KMS-11 (cell line): ENCODE measurements around the gene APLP1.
"Not testable (repeated sequence)": the region's sequence is repeated elsewhere in the genome, so short reads cannot be mapped to it uniquely, and the experiment has no call there.

Experiments used
- H2AFZ ChIP-seq: fragments of 200-600 bp; sonication (generic); 2 replicates; pipeline ENCODE4 v1.6.1; 2016; ENCODE audit warnings: antibody characterized with exemption, mixed run types, low read depth
- H3K27ac ChIP-seq: fragments of 200-600 bp; sonication (generic); 2 replicates; pipeline ENCODE4 v1.6.1; 2016; ENCODE audit warnings: mild to moderate bottlenecking, mixed run types
- H3K27me3 ChIP-seq: fragments of 200-600 bp; sonication (generic); 2 replicates; pipeline ENCODE4 v1.6.1; 2017; ENCODE audit warnings: mild to moderate bottlenecking, low read depth, mixed run types, moderate library complexity; ENCODE audit not compliant: insufficient read depth
- H3K36me3 ChIP-seq: fragments of 200-600 bp; sonication (generic); 2 replicates; pipeline ENCODE4 v1.6.1; 2017; ENCODE audit warnings: mild to moderate bottlenecking, mixed run types; ENCODE audit not compliant: insufficient read depth
- H3K4me1 ChIP-seq: fragments of 200-600 bp; sonication (generic); 2 replicates; pipeline ENCODE4 v1.6.1; 2016; ENCODE audit warnings: mild to moderate bottlenecking, low read depth, mixed run types; ENCODE audit not compliant: poor library complexity, severe bottlenecking
- H3K4me2 ChIP-seq: fragments of 200-600 bp; sonication (generic); 2 replicates; pipeline ENCODE4 v1.7.0; 2016; ENCODE audit warnings: mild to moderate bottlenecking, mixed run types
- H3K4me3 ChIP-seq: fragments of 200-600 bp; sonication (generic); IDR thresholded peaks from 2 replicates; pipeline ENCODE4 v1.6.1; 2017; ENCODE audit warnings: low read depth, low read length, mixed read lengths; ENCODE audit not compliant: insufficient read depth
- H3K79me2 ChIP-seq: fragments of 200-600 bp; sonication (generic); 2 replicates; pipeline ENCODE4 v1.6.1; 2016; ENCODE audit warnings: low read depth, mixed run types; ENCODE audit not compliant: insufficient read depth
- H3K9ac ChIP-seq: fragments of 200-600 bp; sonication (generic); 2 replicates; pipeline ENCODE4 v1.6.1; 2016; ENCODE audit warnings: mild to moderate bottlenecking, mixed run types
- H4K20me1 ChIP-seq: fragments of 200-600 bp; sonication (generic); 2 replicates; pipeline ENCODE4 v1.6.1; 2016; ENCODE audit warnings: mild to moderate bottlenecking, mixed run types; ENCODE audit not compliant: insufficient read depth
- CTCF ChIP-seq: fragments of 200-600 bp; sonication (generic); conservative IDR thresholded peaks from 2 replicates; pipeline ENCODE4 v1.6.1; 2017; ENCODE audit warnings: low read depth, mild to moderate bottlenecking, antibody characterized with exemption, low read length, moderate library complexity, mixed read lengths

Gene APLP1

GRCh38 chr19:35869327-35870123 is 1.2 kb downstream of the APLP1 start:
- no peaks in the 10 kb centered on the region for H3K79me2 ChIP-seq
- peaks cover 55% of the 10 kb centered on the region for H3K27me3 ChIP-seq
- peak overlapping the region; percentile 24 for H3K4me2 ChIP-seq
- H2AFZ ChIP-seq: peak overlapping the region; percentile 54
- H4K20me1 ChIP-seq: no peaks in the 10 kb centered on the region
- H3K4me3 ChIP-seq: no peak overlapping the region
- TF ChIP-seq CTCF: no peak
- no peaks in the 10 kb centered on the region for H3K36me3 ChIP-seq
- H3K27ac ChIP-seq: no peak overlapping the region
- H3K4me1 ChIP-seq: peaks cover 5% of the 10 kb centered on the region
- H3K9ac ChIP-seq: no peak overlapping the region

DNA sequence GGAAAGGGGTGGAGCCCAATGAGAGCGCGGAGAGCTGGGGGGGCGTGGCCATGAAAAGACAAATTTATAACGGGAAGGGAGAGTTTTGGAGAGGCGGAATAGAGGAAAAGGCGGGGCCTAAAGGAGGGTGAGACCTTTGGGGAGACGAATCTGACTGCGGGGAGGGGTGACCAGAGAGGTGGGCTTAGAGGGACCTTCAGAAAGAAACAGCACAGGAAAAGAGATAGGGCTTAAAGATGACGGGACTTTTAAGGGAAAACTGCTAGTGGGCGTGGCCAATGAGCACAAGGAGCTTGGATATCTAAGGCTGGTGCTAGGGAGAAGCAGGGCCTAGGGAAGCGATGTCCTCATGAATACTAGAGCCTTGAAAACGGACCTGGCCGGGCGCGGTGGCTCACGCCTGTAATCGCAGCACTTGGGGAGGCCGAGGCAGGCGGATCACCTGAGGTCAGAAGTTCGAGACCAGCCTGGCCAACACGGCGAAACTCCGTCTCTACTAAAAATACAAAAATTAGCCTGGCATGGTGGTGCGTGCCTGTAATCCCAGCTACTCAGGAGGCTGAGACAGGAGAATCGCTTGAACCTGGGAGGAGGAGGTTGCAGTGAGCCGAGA is 1.9 kb downstream of the APLP1 start:
- not testable (repeated sequence) for H3K9ac ChIP-seq, H3K27ac ChIP-seq, H4K20me1 ChIP-seq, H3K4me1 ChIP-seq, H3K79me2 ChIP-seq, H3K4me3 ChIP-seq, H3K36me3 ChIP-seq
- Histone ChIP-seq H3K4me2 (peak overlapping the region; percentile 24; the same call in 1 of the 2 replicates), H3K27me3 (peaks cover 56% of the 10 kb centered on the region), H2AFZ (peak overlapping the region; percentile 54; the same call in 1 of the 2 replicates)

- TF ChIP-seq CTCF: no peak
- H4K20me1 ChIP-seq: no peaks in the 10 kb centered on the region
- H3K4me3 ChIP-seq: no peak overlapping the region
- H3K79me2 ChIP-seq: no peaks in the 10 kb centered on the region
- no peaks in the 10 kb centered on the region for H3K36me3 ChIP-seq
- no peak overlapping the region for H3K9ac ChIP-seq
- peaks cover 56% of the 10 kb centered on the region for H3K27me3 ChIP-seq
- H3K27ac ChIP-seq: no peak overlapping the region
- no peak overlapping the region for H3K4me2 ChIP-seq
- H3K4me1 ChIP-seq: peaks cover 5% of the 10 kb centered on the region
- H2AFZ ChIP-seq: no peak overlapping the region
Observed at GRCh38 chr19:35870798-35871197, 2.4 kb downstream of the APLP1 start.

GRCh38 chr19:35871611-35872010 is 3.2 kb downstream of the APLP1 start:
- Histone ChIP-seq H3K27me3 (peaks cover 57% of the 10 kb centered on the region), H3K79me2 (no peaks in the 10 kb centered on the region), H3K27ac (no peak overlapping the region), H3K4me3 (no peak overlapping the region), H3K36me3 (no peaks in the 10 kb centered on the region), H3K4me1 (peaks cover 5% of the 10 kb centered on the region), H4K20me1 (no peaks in the 10 kb centered on the region), H2AFZ (no peak overlapping the region), H3K9ac (no peak overlapping the region), H3K4me2 (no peak overlapping the region)
- TF ChIP-seq CTCF: no peak

GRCh38 chr19:35872180-35872579 is 3.8 kb downstream of the APLP1 start:
- Histone ChIP-seq H3K27me3 (peaks cover 60% of the 10 kb centered on the region), H4K20me1 (no peaks in the 10 kb centered on the region), H3K4me2 (no peak overlapping the region), H2AFZ (no peak overlapping the region), H3K79me2 (no peaks in the 10 kb centered on the region), H3K4me1 (peaks cover 5% of the 10 kb centered on the region), H3K9ac (no peak overlapping the region), H3K4me3 (no peak overlapping the region), H3K36me3 (no peaks in the 10 kb centered on the region), H3K27ac (no peak overlapping the region)
- TF ChIP-seq CTCF: no peak
